Astrocyte (in vitro differentiated cells and primary cell): ENCODE data around the gene TTF2. TPM values are rescaled to one million over a fixed set of nuclear protein-coding genes. Genes with fewer than 3 reads are reported as not detected.
A peak's percentile ranks its signal among the peaks of the same experiment; 100 is the strongest.

ENCODE experiments used
- DNase-seq: peaks from one replicate; pipeline ENCODE4 v3.0.0-alpha.2; 2010; ENCODE audit warnings: low read depth
- FAIRE-seq: peaks from 2 replicates; lab custom pipeline; 2011; peaks lifted over from hg19 to GRCh38; lab: Jason Lieb, UNC
- H2AFZ ChIP-seq: 2 replicates; pipeline ENCODE4 v1.6.0; 2012; ENCODE audit warnings: low read depth, low read length, inconsistent platforms
- H3K27ac ChIP-seq: 2 replicates; pipeline ENCODE4 v1.5.1; 2011; ENCODE audit warnings: low read depth, low read length, inconsistent platforms
- H3K27me3 ChIP-seq: 2 replicates; pipeline ENCODE4 v1.6.0; 2011; ENCODE audit warnings: low read length, inconsistent platforms; ENCODE audit not compliant: insufficient read depth
- H3K36me3 ChIP-seq: 2 replicates; pipeline ENCODE4 v1.5.1; 2011; ENCODE audit warnings: low read length, inconsistent platforms; ENCODE audit not compliant: insufficient read depth
- H3K4me1 ChIP-seq: 2 replicates; pipeline ENCODE4 v1.5.1; 2011; ENCODE audit warnings: low read length, inconsistent platforms; ENCODE audit not compliant: insufficient read depth
- H3K4me2 ChIP-seq: 2 replicates; pipeline ENCODE4 v1.6.0; 2012; ENCODE audit warnings: low read length, inconsistent platforms
- H3K4me3 ChIP-seq: 2 replicates; pipeline ENCODE4 v1.5.1; 2011; ENCODE audit warnings: low read depth, mild to moderate bottlenecking, low read length, inconsistent platforms; ENCODE audit not compliant: insufficient read depth
- H3K79me2 ChIP-seq: 2 replicates; pipeline ENCODE4 v1.6.0; 2012; ENCODE audit warnings: mild to moderate bottlenecking, low read length, inconsistent platforms; ENCODE audit not compliant: insufficient read depth
- H3K9ac ChIP-seq: 2 replicates; pipeline ENCODE4 v1.6.0; 2012; ENCODE audit warnings: mild to moderate bottlenecking, low read length, inconsistent platforms
- H3K9me3 ChIP-seq: 2 replicates; pipeline ENCODE4 v1.5.1; 2012; ENCODE audit warnings: low read depth, mild to moderate bottlenecking, low read length, inconsistent platforms; ENCODE audit not compliant: insufficient read depth
- H4K20me1 ChIP-seq: 2 replicates; pipeline ENCODE4 v1.6.0; 2012; ENCODE audit warnings: low read length, inconsistent platforms; ENCODE audit not compliant: insufficient read depth
- H3K27ac Mint-ChIP-seq: one replicate; pipeline ENCODE4 v1.8.0; 2021; ENCODE audit warnings: mild to moderate bottlenecking, mixed read lengths; ENCODE audit not compliant: unreplicated experiment
- H3K27me3 Mint-ChIP-seq: one replicate; pipeline ENCODE4 v1.8.0; 2021; ENCODE audit warnings: low read depth, mixed read lengths; ENCODE audit not compliant: unreplicated experiment
- H3K36me3 Mint-ChIP-seq: one replicate; pipeline ENCODE4 v1.8.0; 2021; ENCODE audit warnings: low read depth, mixed read lengths; ENCODE audit not compliant: unreplicated experiment
- H3K4me1 Mint-ChIP-seq: one replicate; pipeline ENCODE4 v1.8.0; 2021; ENCODE audit warnings: low read depth, mixed read lengths; ENCODE audit not compliant: unreplicated experiment
- H3K4me3 Mint-ChIP-seq: one replicate; pipeline ENCODE4 v1.8.0; 2021; ENCODE audit warnings: mild to moderate bottlenecking, moderate library complexity, mixed read lengths; ENCODE audit not compliant: unreplicated experiment
- H3K9me3 Mint-ChIP-seq: one replicate; pipeline ENCODE4 v1.8.0; 2021; ENCODE audit warnings: mild to moderate bottlenecking, mixed read lengths; ENCODE audit not compliant: unreplicated experiment
- CTCF ChIP-seq: IDR thresholded peaks from 2 replicates; pipeline ENCODE4 v1.5.1; 2011; ENCODE audit warnings: low read depth, mild to moderate bottlenecking, inconsistent platforms, low read length, moderate library complexity; ENCODE audit not compliant: insufficient read depth
- EZH2 ChIP-seq: IDR thresholded peaks from 2 replicates; pipeline ENCODE4 v1.6.1; 2012; ENCODE audit warnings: mild to moderate bottlenecking, low read length, inconsistent platforms; ENCODE audit not compliant: insufficient read depth
- total RNA-seq: library from RNA; stranded (reverse); gene quantifications from 2 replicates; pipeline ENCODE4 v1.2.1, GENCODE V29; 2021

Gene TTF2
- total RNA-seq, 1 donor from 2014 or later = 23.4 TPM

GRCh38 chr1:117014209-117014608, 45.9 kb upstream of the TTF2 start:
- Mint-ChIP-seq H3K36me3 (peaks cover 3% of the 10 kb centered on the region), H3K27ac (peak overlapping the region; percentile 62), H3K27me3 (no peaks in the 10 kb centered on the region), H3K4me1 (peaks cover 24% of the 10 kb centered on the region), H3K9me3 (no peaks in the 10 kb centered on the region), H3K4me3 (no peak overlapping the region)
- H2AFZ ChIP-seq = peak overlapping the region; percentile 31
- no peak for TF ChIP-seq EZH2
- TF ChIP-seq CTCF = no peak
- no peak overlapping the region for H3K9ac ChIP-seq
- DNase-seq (peak; percentile 64), FAIRE-seq (no peak)
- no peaks in the 10 kb centered on the region for H3K27me3 ChIP-seq
- peak overlapping the region; percentile 18 for H3K27ac ChIP-seq
- H3K79me2 ChIP-seq = no peaks in the 10 kb centered on the region
- H3K9me3 ChIP-seq = no peaks in the 10 kb centered on the region
- no peak overlapping the region for H3K4me3 ChIP-seq
- no peaks in the 10 kb centered on the region for H3K36me3 ChIP-seq
- H3K4me1 ChIP-seq = peaks cover 14% of the 10 kb centered on the region
- H4K20me1 ChIP-seq = no peaks in the 10 kb centered on the region
- H3K4me2 ChIP-seq = peak overlapping the region; percentile 51

- Histone ChIP-seq H3K36me3 (no peaks in the 10 kb centered on the region), H3K79me2 (no peaks in the 10 kb centered on the region), H3K4me1 (peaks cover 14% of the 10 kb centered on the region), H3K27ac (no peak overlapping the region), H3K4me2 (no peak overlapping the region), H3K9me3 (no peaks in the 10 kb centered on the region), H4K20me1 (no peaks in the 10 kb centered on the region), H2AFZ (no peak overlapping the region), H3K27me3 (no peaks in the 10 kb centered on the region), H3K4me3 (no peak overlapping the region), H3K9ac (no peak overlapping the region)
- H3K36me3 Mint-ChIP-seq = peaks cover 5% of the 10 kb centered on the region
- peaks cover 24% of the 10 kb centered on the region for H3K4me1 Mint-ChIP-seq
- DNase-seq = no peak
- no peak for FAIRE-seq
- H3K4me3 Mint-ChIP-seq = no peak overlapping the region
- no peak for TF ChIP-seq EZH2
- TF ChIP-seq CTCF = no peak
- no peaks in the 10 kb centered on the region for H3K27me3 Mint-ChIP-seq
- no peak overlapping the region for H3K27ac Mint-ChIP-seq
- H3K9me3 Mint-ChIP-seq = no peaks in the 10 kb centered on the region
Observed at GRCh38 chr1:117015724-117016123, 44.4 kb upstream of the TTF2 start.

DNA sequence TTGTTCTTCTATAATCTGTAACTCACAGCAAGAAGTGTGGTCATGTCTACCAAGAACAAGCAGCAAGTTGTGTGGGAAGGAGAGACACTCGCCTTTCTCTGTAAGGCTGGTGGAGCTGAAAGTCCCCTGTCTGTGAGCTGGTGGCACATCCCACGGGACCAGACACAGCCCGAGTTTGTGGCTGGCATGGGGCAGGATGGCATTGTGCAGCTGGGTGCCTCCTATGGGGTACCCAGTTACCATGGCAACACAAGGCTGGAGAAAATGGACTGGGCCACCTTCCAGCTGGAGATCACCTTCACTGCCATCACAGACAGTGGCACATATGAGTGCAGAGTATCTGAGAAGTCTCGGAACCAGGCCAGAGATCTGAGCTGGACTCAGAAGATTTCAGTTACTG, 43.1 kb upstream of the TTF2 start:
- Mint-ChIP-seq H3K27me3 (no peaks in the 10 kb centered on the region), H3K4me1 (peaks cover 24% of the 10 kb centered on the region), H3K27ac (no peak overlapping the region), H3K36me3 (peaks cover 2% of the 10 kb centered on the region), H3K9me3 (no peaks in the 10 kb centered on the region), H3K4me3 (no peak overlapping the region)
- DNase-seq (no peak), FAIRE-seq (no peak)
- Histone ChIP-seq H3K4me3 (no peak overlapping the region), H3K4me1 (peaks cover 14% of the 10 kb centered on the region), H3K9me3 (no peaks in the 10 kb centered on the region), H3K79me2 (no peaks in the 10 kb centered on the region), H2AFZ (no peak overlapping the region), H3K27ac (no peak overlapping the region), H3K27me3 (no peaks in the 10 kb centered on the region), H3K9ac (no peak overlapping the region), H4K20me1 (no peaks in the 10 kb centered on the region), H3K36me3 (no peaks in the 10 kb centered on the region), H3K4me2 (no peak overlapping the region)
- TF ChIP-seq EZH2 (no peak), CTCF (no peak)
